Vagina (tissue), 2 donors: ENCODE data around the gene LYZL6. TPM values are rescaled to one million over a fixed set of nuclear protein-coding genes. Genes with fewer than 3 reads are reported as not detected.
"Not testable (repeated sequence)": the region's sequence is repeated elsewhere in the genome, so short reads cannot be mapped to it uniquely, and the experiment has no call there.

Experiments
- DNase-seq, 2 donors: peaks; one replicate each; pipeline ENCODE4 v3.0.0-alpha.2; 2017; ENCODE audit errors: extremely low spot score in 2 of 2
- H3K27ac ChIP-seq: fragments of 200-600 bp; sonication (generic); one replicate; pipeline ENCODE4 v1.5.1; 2019
- H3K27me3 ChIP-seq: fragments of 200-600 bp; sonication (generic); one replicate; pipeline ENCODE4 v1.5.1; 2019
- H3K36me3 ChIP-seq, 2 donors: fragments of 200-600 bp; sonication (generic); one replicate each; pipeline ENCODE4 v1.5.1; 2017 to 2019
- H3K4me1 ChIP-seq: fragments of 200-600 bp; sonication (generic); one replicate; pipeline ENCODE4 v1.5.1; 2019
- H3K4me3 ChIP-seq, 2 donors: fragments of 200-600 bp; sonication (generic); 1 replicate in 1 of 2; 2 replicates in 1 of 2; pipeline ENCODE4 v1.5.1; 2016 to 2019
- H3K9me3 ChIP-seq: fragments of 200-600 bp; sonication (generic); one replicate; pipeline ENCODE4 v1.5.1; 2019
- POLR2A ChIP-seq, 2 donors: fragments of 450-650 bp; IDR thresholded peaks; one replicate each; pipeline ENCODE4 v1.6.1; 2017; ENCODE audit warnings: antibody characterized with exemption in 2 of 2, mild to moderate bottlenecking in 2 of 2, moderate library complexity in 2 of 2
- POLR2AphosphoS5 ChIP-seq, 2 donors: sonication (generic); formaldehyde crosslinking; IDR thresholded peaks; one replicate each; pipeline ENCODE4 v1.9.0; 2017; ENCODE audit warnings: antibody characterized with exemption in 2 of 2, mild to moderate bottlenecking in 2 of 2, low read depth in 1 of 2; ENCODE audit not compliant: insufficient read depth in 1 of 2
- intact Hi-C: fragments of 100-400 bp; cut with DNase I; formaldehyde crosslinking; loops from one replicate; pipeline ENCODE4 v1.15.1; 2023
- total RNA-seq: library from RNA; depleted of rRNA; stranded (reverse); fragments of >200 nt; gene quantifications from one replicate; pipeline ENCODE4 v1.2.3, GENCODE V29; 2016
- TF ChIP-seq, protein P1 (sequence below), 3 experiments: fragments of 450-650 bp in 2 of 3; fragments of 200-600 bp in 1 of 3; sonication (generic) in 1 of 3; IDR thresholded peaks; one replicate each; pipeline ENCODE4 v1.5.1; 2017 to 2019; ENCODE audit warnings: antibody characterized with exemption in 3 of 3, mild to moderate bottlenecking in 2 of 3, moderate library complexity in 2 of 3

Gene LYZL6
- total RNA-seq, 1 donor from 2014 or later = not detected

DNA sequence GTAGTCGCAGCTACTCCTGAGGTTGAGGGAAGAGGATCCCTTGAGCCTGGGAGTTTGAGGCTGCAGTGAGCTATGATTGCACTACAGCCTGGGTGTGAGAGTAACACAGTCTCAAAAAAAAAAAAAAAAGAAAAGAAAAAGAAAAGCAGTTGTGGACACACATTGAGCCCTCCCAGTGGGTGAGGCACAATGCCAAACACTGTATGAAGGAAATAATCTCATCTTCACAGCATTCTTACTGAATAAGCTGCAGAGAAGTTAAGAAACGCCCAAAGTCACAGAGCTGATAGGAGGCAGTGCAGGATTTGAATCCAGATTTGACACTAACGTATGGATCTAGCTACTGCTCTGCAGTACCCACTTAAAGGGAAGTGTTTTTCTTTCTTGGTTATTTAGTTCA, 5.9 kb upstream of the LYZL6 start:
- Histone ChIP-seq H3K36me3 (no peaks in the 10 kb centered on the region), H3K4me3 (no peak overlapping the region), H3K4me1 (no peaks in the 10 kb centered on the region), H3K9me3 (no peaks in the 10 kb centered on the region), H3K27me3 (no peaks in the 10 kb centered on the region), H3K27ac (no peak overlapping the region)
- no peak for DNase-seq
- TF ChIP-seq, protein P1, sequence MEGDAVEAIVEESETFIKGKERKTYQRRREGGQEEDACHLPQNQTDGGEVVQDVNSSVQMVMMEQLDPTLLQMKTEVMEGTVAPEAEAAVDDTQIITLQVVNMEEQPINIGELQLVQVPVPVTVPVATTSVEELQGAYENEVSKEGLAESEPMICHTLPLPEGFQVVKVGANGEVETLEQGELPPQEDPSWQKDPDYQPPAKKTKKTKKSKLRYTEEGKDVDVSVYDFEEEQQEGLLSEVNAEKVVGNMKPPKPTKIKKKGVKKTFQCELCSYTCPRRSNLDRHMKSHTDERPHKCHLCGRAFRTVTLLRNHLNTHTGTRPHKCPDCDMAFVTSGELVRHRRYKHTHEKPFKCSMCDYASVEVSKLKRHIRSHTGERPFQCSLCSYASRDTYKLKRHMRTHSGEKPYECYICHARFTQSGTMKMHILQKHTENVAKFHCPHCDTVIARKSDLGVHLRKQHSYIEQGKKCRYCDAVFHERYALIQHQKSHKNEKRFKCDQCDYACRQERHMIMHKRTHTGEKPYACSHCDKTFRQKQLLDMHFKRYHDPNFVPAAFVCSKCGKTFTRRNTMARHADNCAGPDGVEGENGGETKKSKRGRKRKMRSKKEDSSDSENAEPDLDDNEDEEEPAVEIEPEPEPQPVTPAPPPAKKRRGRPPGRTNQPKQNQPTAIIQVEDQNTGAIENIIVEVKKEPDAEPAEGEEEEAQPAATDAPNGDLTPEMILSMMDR (IDR thresholded peaks at IDR 0.05) = no peak
- TF ChIP-seq POLR2AphosphoS5 (IDR thresholded peaks at IDR 0.05; ENCODE audit: insufficient read depth in 1 of 2, low read depth in 1 of 2) = no peak
- TF ChIP-seq POLR2A (IDR thresholded peaks at IDR 0.05) = no peak
- intact Hi-C loops = no loop called here

DNA sequence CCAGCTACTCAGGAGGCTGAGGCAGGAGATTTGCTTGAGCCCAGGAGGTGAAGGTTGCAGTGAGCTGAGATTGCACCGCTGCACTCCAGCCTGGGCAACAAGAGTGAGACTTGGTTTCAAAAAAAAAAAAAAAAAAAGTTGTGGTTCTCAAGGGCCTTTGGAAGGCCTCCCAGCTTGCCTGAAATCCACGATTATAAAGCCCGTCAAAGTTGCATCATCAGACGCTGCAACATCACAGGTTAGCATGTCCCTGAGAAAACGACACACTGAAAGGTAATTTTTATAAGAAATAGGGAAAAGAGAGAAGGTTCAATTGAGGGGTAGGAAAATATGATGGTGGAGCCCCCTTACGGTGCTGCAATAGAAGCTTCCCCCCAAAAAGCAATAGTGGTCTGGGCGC, 4.6 kb upstream of the LYZL6 start:
- Histone ChIP-seq H3K4me3 (no peak overlapping the region), H3K9me3 (no peaks in the 10 kb centered on the region), H3K36me3 (no peaks in the 10 kb centered on the region), H3K27ac (no peak overlapping the region), H3K4me1 (no peaks in the 10 kb centered on the region), H3K27me3 (no peaks in the 10 kb centered on the region)
- no peak for DNase-seq
- intact Hi-C loops = no loop called here
- TF ChIP-seq, protein P1 (IDR thresholded peaks at IDR 0.05) = no peak
- no peak for TF ChIP-seq POLR2A (IDR thresholded peaks at IDR 0.05)
- TF ChIP-seq POLR2AphosphoS5 (IDR thresholded peaks at IDR 0.05; ENCODE audit: insufficient read depth in 1 of 2, low read depth in 1 of 2) = no peak

DNA sequence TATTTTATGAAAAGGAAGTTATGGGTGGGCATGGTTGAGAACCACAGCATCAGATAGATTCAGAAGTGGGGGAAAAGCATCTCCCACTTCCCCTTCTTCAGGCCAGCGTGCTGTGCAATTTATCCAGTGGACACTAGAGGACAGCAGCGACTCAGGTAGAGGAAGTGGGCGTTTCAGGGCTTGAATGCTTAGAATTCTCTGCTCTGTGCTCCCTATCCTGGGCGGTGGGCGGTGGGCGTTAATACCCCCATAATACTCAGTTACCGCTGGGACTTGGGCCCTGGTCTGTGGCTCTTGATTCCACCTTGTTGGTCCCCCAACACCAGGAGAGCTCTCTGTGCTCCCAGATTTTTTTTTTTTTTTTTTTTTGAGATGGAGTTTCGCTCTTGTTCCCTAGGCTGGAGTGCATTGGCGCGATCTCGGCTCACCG, 3.7 kb upstream of the LYZL6 start:
- TF ChIP-seq POLR2A (IDR thresholded peaks at IDR 0.05) (no peak), POLR2AphosphoS5 (IDR thresholded peaks at IDR 0.05; ENCODE audit: insufficient read depth in 1 of 2, low read depth in 1 of 2) (no peak)
- TF ChIP-seq, protein P1 (IDR thresholded peaks at IDR 0.05) = peak in 2 of 3 experiments; percentile 38 to 47
- no peak for DNase-seq
- no peak overlapping the region for H3K4me3 ChIP-seq
- no peaks in the 10 kb centered on the region for H3K27me3 ChIP-seq
- H3K9me3 ChIP-seq = no peaks in the 10 kb centered on the region
- H3K27ac ChIP-seq = no peak overlapping the region
- H3K36me3 ChIP-seq = no peaks in the 10 kb centered on the region
- intact Hi-C loops = no loop called here
- no peaks in the 10 kb centered on the region for H3K4me1 ChIP-seq

DNA sequence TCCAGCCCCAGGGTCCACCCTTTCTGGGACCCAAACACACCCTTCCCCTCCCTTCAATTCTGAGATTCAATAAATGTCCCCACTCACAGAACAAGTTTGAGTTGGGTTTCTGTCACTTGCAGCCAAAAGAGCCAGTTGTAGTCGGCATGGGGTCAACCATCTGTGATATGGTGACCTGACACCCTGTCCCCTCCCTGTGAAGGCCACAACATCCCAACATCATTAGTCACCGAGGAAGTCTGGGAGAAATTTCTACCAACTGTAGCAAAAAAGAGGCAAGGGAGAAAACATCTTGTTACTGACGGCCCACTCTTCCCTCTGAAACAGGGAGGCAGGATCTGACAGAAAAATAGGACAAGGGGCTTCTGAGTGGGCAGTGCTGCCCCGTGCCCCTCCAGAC, 638 bp upstream of the LYZL6 start:
- Histone ChIP-seq H3K27me3 (no peaks in the 10 kb centered on the region), H3K36me3 (no peaks in the 10 kb centered on the region), H3K4me1 (no peaks in the 10 kb centered on the region), H3K4me3 (no peak overlapping the region), H3K27ac (no peak overlapping the region), H3K9me3 (no peaks in the 10 kb centered on the region)
- intact Hi-C loops = no loop called here
- TF ChIP-seq POLR2A (IDR thresholded peaks at IDR 0.05) (no peak), POLR2AphosphoS5 (IDR thresholded peaks at IDR 0.05; ENCODE audit: insufficient read depth in 1 of 2, low read depth in 1 of 2) (no peak)
- TF ChIP-seq, protein P1 (IDR thresholded peaks at IDR 0.05) = no peak
- no peak for DNase-seq

DNA sequence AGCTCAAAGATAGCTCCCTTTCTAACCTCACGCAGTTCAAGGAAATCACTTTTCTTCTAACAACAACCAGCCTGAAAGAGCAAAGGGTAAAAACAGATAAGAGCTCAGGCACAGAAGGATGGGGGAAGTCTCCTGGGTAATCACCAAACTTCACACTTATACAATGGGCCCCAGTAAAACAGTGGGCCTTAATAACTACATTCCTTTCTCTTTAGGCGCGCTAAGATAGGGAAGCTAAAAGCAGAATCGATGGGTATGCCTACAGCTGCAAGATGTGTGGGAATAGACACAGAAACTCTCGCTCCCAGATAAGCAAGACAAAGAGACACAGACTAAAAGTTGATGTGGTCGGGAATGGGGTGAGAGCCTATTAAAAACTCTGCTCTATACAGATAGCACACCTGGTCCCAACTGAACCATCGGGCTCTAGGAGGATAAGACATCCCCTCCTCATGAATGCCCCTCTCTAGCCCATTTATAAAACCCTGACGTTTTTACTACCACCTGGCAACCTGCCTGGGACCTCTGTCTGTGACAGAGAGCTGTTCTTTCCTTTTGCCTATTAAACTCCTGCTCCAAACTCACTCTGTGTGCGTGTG, 826 bp downstream of the LYZL6 start:
- no peak for DNase-seq
- TF ChIP-seq POLR2A (IDR thresholded peaks at IDR 0.05) (no peak), POLR2AphosphoS5 (IDR thresholded peaks at IDR 0.05; ENCODE audit: insufficient read depth in 1 of 2, low read depth in 1 of 2) (no peak)
- TF ChIP-seq, protein P1 (IDR thresholded peaks at IDR 0.05) = no peak
- no peaks in the 10 kb centered on the region for H3K36me3 ChIP-seq
- no peaks in the 10 kb centered on the region for H3K27me3 ChIP-seq
- H3K9me3 ChIP-seq = no peaks in the 10 kb centered on the region
- H3K4me1 ChIP-seq = no peaks in the 10 kb centered on the region
- intact Hi-C loops = no loop called here
- H3K27ac ChIP-seq = no peak overlapping the region
- no peak overlapping the region for H3K4me3 ChIP-seq

DNA sequence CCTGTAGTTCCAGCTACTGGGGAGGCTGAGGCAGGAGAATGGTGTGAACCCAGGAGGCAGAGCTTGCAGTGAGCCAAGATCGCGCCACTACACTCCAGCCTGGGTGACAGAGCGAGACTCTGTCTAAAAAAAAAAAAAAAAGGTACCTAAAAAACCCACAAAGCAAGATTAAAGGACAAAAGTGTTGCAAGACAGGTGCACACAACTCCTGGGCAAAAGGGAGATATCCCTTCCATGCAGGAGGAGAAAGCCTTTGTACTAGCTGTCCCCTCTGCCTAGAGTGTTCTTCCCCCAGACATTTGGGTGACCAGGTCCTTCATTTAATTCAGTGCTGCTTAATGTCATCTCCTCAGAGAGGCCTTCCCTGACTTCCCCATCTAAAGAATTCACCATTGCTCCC, 5.0 kb downstream of the LYZL6 start:
- H3K4me3 ChIP-seq, H3K27ac ChIP-seq, H3K27me3 ChIP-seq, intact Hi-C loops, H3K9me3 ChIP-seq, H3K36me3 ChIP-seq, DNase-seq, H3K4me1 ChIP-seq: not testable (repeated sequence)
